Upper lobe of left lung (tissue), 6 donors: ENCODE data around the gene ITPK1. TPM values are rescaled to one million over a fixed set of nuclear protein-coding genes. Genes with fewer than 3 reads are reported as not detected.
A peak's percentile ranks its signal among the peaks of the same experiment; 100 is the strongest.

Experiments used
- ATAC-seq, 2 donors: fragments of 200-7000 bp; cut with Tn5 transposase; one replicate each; pipeline ENCODE4 v1.9.1; 2022; ENCODE audit warnings: mild to moderate bottlenecking in 2 of 2, moderate library complexity in 2 of 2; ENCODE audit not compliant: low FRiP score in 2 of 2
- DNase-seq, 2 donors: peaks; one replicate each; pipeline ENCODE4 v3.0.0-alpha.2; 2019 to 2020
- H3K27ac ChIP-seq, 4 donors: fragments of 200-600 bp; sonication (generic); one replicate each; pipeline ENCODE4 v1.5.1; 2016 to 2019
- H3K27me3 ChIP-seq, 4 donors: fragments of 200-600 bp; sonication (generic); one replicate each; pipeline ENCODE4 v1.5.1; 2017 to 2019
- H3K36me3 ChIP-seq, 4 donors: fragments of 200-600 bp; sonication (generic); one replicate each; pipeline ENCODE4 v1.5.1; 2016 to 2019
- H3K4me1 ChIP-seq, 4 donors: fragments of 200-600 bp; sonication (generic); one replicate each; pipeline ENCODE4 v1.5.1; 2018 to 2019
- H3K4me3 ChIP-seq, 4 donors: fragments of 200-600 bp; sonication (generic); one replicate each; pipeline ENCODE4 v1.5.1; 2017 to 2019; ENCODE audit warnings: mild to moderate bottlenecking in 2 of 4, moderate library complexity in 1 of 4
- H3K9me3 ChIP-seq, 4 donors: fragments of 200-600 bp; sonication (generic); one replicate each; pipeline ENCODE4 v1.5.1; 2018 to 2019
- CTCF ChIP-seq, 6 experiments: fragments of 450-650 bp in 4 of 6; fragments of 200-600 bp in 2 of 6; sonication (generic) in 2 of 6; IDR thresholded peaks; one replicate each; pipeline ENCODE4 v1.5.1; 2016 to 2019; ENCODE audit warnings: antibody characterized with exemption in 6 of 6
- EP300 ChIP-seq, 4 donors: sonication (generic); formaldehyde crosslinking; IDR thresholded peaks; one replicate each; pipeline ENCODE4 v1.5.1; 2017; ENCODE audit warnings: antibody characterized with exemption in 4 of 4, control low read depth in 2 of 4
- POLR2A ChIP-seq, 4 donors: fragments of 450-650 bp; IDR thresholded peaks; one replicate each; pipeline ENCODE4 v1.5.1; 2016 to 2017; ENCODE audit warnings: antibody characterized with exemption in 4 of 4, mild to moderate bottlenecking in 2 of 4
- POLR2AphosphoS5 ChIP-seq, 2 donors: sonication (generic); formaldehyde crosslinking; IDR thresholded peaks; one replicate each; pipeline ENCODE4 v1.5.1; 2017; ENCODE audit warnings: antibody characterized with exemption in 2 of 2
- WGBS, 2 donors: methylation state at CpG; one replicate each; pipeline ENCODE4 v1.1.5; 2017 to 2018; 5-methylcytosine and 5-hydroxymethylcytosine counted together
- total RNA-seq, 6 donors: library from RNA; depleted of rRNA in 4 of 6; stranded (reverse); fragments of >200 nt in 4 of 6; gene quantifications; one replicate each; pipeline versions ENCODE4 v1.1.0 to v1.2.1, GENCODE V29; 2016 to 2021
- donor health status: DM: no; HTN: no; CAD: no; lungs with moderate emphysema.
- donor health status: DM: no; HTN: yes; CAD: no; lungs with severe emphysema.

ITPK1 gene
- total RNA-seq, 6 donors from 2014 or later = 41.9 to 128 (median 86.1) TPM

- Histone ChIP-seq H3K27me3 (peaks cover 0 to 10% (median 2%) of the 10 kb centered on the region in 4 donors), H3K4me3 (no peak overlapping the region), H3K36me3 (no peaks in the 10 kb centered on the region), H3K27ac (no peak overlapping the region), H3K4me1 (peaks cover 0 to 10% (median 0%) of the 10 kb centered on the region in 4 donors), H3K9me3 (no peaks in the 10 kb centered on the region)
- TF ChIP-seq EP300 (IDR thresholded peaks at IDR 0.05) (no peak), POLR2AphosphoS5 (IDR thresholded peaks at IDR 0.05) (no peak), CTCF (IDR thresholded peaks at IDR 0.05) (no peak), POLR2A (IDR thresholded peaks at IDR 0.05) (no peak)
- DNase-seq = no peak
- 67 to 71% methylated on average over 4 of the region's 4 CpGs for WGBS, 2 donors
- ATAC-seq = no peak
These were observed 193.5 kb downstream of the ITPK1 start for GRCh38 chr14:92922155-92922735.

DNA sequence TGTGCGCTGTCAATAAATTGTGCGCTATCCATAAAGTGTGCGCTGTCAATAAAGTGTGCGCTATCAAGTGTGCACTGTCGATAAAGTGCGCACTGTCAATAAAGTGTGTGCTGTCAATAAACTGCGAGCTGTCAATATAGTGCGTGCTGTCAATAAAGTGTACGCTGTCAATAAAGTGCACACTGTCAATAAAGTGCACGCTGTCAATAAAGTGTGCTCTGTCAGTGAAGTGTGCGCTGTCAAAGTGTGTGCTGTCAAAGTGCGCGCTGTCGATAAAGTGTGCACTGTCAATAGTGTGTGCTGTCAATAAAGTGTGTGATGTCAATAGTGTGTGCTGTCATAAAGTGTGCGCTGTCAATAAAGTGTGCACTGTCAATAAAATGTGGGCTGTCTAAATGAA, 195.7 kb downstream of the ITPK1 start:
- Histone ChIP-seq H3K27me3 (peaks cover 0 to 10% (median 2%) of the 10 kb centered on the region in 4 donors), H3K27ac (no peak overlapping the region), H3K4me3 (no peak overlapping the region), H3K36me3 (no peaks in the 10 kb centered on the region), H3K4me1 (peaks cover 0 to 10% (median 0%) of the 10 kb centered on the region in 4 donors), H3K9me3 (no peaks in the 10 kb centered on the region)
- no peak for ATAC-seq
- no peak for TF ChIP-seq CTCF (IDR thresholded peaks at IDR 0.05)
- TF ChIP-seq POLR2AphosphoS5 (IDR thresholded peaks at IDR 0.05) = no peak
- no peak for TF ChIP-seq EP300 (IDR thresholded peaks at IDR 0.05)
- no peak for TF ChIP-seq POLR2A (IDR thresholded peaks at IDR 0.05)
- DNase-seq = no peak
- WGBS, 2 donors = 94 to 95% methylated on average over 15 of the region's 15 CpGs

DNA sequence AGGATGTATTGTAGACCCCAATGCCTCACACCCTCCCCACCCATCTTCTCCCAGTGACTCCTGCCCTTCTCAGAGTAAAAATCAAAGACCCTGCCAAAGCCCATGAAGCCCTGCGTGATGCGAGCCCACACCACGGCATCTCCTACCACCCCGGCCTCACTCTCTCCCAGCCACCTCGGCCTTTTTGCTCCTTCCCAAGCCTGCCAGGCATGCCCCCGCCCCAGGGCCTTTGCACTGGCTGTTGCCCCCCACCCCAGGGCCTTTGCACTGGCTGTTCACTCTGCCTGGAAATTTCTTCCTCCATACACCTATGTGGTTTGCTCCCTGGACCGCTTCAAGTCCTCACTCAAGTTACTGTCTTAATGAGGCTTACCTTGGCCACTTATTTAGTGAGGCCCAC, 197.8 kb downstream of the ITPK1 start:
- 79 to 82% methylated on average over 7 of the region's 7 CpGs for WGBS, 2 donors
- Histone ChIP-seq H3K27me3 (peaks cover 0 to 2% (median under 1%) of the 10 kb centered on the region in 4 donors), H3K36me3 (no peaks in the 10 kb centered on the region), H3K4me1 (peaks cover 0 to 3% (median 0%) of the 10 kb centered on the region in 4 donors), H3K9me3 (no peaks in the 10 kb centered on the region), H3K27ac (no peak overlapping the region), H3K4me3 (no peak overlapping the region)
- DNase-seq (no peak), ATAC-seq (no peak)
- no peak for TF ChIP-seq POLR2A (IDR thresholded peaks at IDR 0.05)
- no peak for TF ChIP-seq EP300 (IDR thresholded peaks at IDR 0.05)
- TF ChIP-seq CTCF (IDR thresholded peaks at IDR 0.05) = no peak
- no peak for TF ChIP-seq POLR2AphosphoS5 (IDR thresholded peaks at IDR 0.05)

- H3K9me3 ChIP-seq = no peaks in the 10 kb centered on the region
- WGBS, 2 donors = 69 to 72% methylated on average over 14 of the region's 14 CpGs
- no peaks in the 10 kb centered on the region for H3K27me3 ChIP-seq
- peak in 1 of 2 donors; percentile 12 for ATAC-seq
- no peak for TF ChIP-seq POLR2AphosphoS5 (IDR thresholded peaks at IDR 0.05)
- no peak for TF ChIP-seq EP300 (IDR thresholded peaks at IDR 0.05)
- TF ChIP-seq POLR2A (IDR thresholded peaks at IDR 0.05) = no peak
- no peak for TF ChIP-seq CTCF (IDR thresholded peaks at IDR 0.05)
- H3K36me3 ChIP-seq = no peaks in the 10 kb centered on the region
- DNase-seq = no peak
- H3K4me3 ChIP-seq = no peak overlapping the region
- no peak overlapping the region for H3K27ac ChIP-seq
- H3K4me1 ChIP-seq = no peaks in the 10 kb centered on the region
These were observed 198.4 kb downstream of the ITPK1 start for GRCh38 chr14:92917041-92917940.
